GM12872 (cell line): ENCODE data around the gene EHBP1.

Experiments
- TF ChIP-seq, protein P1 (sequence below): IDR thresholded peaks from 3 replicates; pipeline ENCODE4 v1.5.1; 2011; ENCODE audit warnings: low read depth, mild to moderate bottlenecking, low read length, moderate library complexity; ENCODE audit not compliant: insufficient read depth

Gene EHBP1

DNA sequence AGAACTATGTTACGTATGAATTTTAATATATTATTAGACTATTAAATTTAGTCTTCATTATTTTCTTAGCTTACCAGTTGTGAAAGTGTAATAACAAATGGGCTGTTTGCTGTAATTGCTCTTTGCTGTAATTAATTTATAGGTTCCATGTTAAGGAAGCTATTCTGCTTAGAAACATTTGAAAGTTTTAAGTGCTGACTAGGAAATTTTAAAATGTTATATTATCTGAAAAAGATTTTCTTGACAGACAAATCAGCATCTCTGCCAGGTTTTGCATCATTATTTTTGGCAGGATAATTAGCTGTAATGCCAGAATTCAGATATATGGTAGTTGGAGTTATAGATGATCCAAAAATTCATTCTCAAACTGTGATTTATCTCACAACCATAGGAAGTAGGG lies 387.3 kb downstream of the EHBP1 start:
- TF ChIP-seq, protein P1, sequence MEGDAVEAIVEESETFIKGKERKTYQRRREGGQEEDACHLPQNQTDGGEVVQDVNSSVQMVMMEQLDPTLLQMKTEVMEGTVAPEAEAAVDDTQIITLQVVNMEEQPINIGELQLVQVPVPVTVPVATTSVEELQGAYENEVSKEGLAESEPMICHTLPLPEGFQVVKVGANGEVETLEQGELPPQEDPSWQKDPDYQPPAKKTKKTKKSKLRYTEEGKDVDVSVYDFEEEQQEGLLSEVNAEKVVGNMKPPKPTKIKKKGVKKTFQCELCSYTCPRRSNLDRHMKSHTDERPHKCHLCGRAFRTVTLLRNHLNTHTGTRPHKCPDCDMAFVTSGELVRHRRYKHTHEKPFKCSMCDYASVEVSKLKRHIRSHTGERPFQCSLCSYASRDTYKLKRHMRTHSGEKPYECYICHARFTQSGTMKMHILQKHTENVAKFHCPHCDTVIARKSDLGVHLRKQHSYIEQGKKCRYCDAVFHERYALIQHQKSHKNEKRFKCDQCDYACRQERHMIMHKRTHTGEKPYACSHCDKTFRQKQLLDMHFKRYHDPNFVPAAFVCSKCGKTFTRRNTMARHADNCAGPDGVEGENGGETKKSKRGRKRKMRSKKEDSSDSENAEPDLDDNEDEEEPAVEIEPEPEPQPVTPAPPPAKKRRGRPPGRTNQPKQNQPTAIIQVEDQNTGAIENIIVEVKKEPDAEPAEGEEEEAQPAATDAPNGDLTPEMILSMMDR, result no peak

DNA sequence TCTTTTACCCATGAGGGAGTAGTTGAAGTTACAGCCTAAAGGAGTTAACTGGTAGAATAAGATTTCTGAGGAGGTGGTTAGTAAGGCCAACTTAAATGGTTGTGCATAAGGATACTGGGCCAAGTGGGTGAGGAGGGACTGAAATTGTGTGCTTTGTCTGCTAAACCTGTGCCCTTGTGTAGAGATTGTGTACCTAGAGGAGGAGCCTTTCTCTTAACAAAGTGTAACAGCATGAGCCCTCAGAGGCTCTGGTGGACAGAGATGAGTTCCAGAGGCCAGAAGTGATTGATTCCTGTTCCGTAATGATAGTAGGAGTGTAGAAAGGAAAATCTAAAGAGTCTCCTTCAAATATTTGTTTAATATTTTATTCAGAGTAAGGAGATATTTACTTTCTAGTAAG lies 388.0 kb downstream of the EHBP1 start:
- TF ChIP-seq, protein P1, result no peak
